Panc1 (cell line): ENCODE data around the gene AMBP. TPM values are rescaled to one million over a fixed set of nuclear protein-coding genes. Genes with fewer than 3 reads are reported as not detected.

ENCODE experiments used
- ATAC-seq: fragments of 200-7000 bp; cut with Tn5 transposase; 2 replicates; pipeline ENCODE4 v1.9.1; 2020; ENCODE audit warnings: mild to moderate bottlenecking, moderate library complexity
- BruUV-seq: library from RNA; stranded (reverse); fragments of 400-500 nt; replicated peaks from 2 replicates; lab custom pipeline; 2021; lab: Mats Ljungman, UMichigan
- CTCF ChIA-PET: fragments of 300-600 bp; sonication (Branson Sonifier 250); formaldehyde crosslinking; loops from one replicate; lab custom pipeline; 2022; ENCODE audit warnings: antibody characterized with exemption; lab: Charles Lee
- POLR2A ChIA-PET: fragments of 300-600 bp; sonication (Branson Sonifier 250); formaldehyde crosslinking; loops from one replicate; lab custom pipeline; 2022; ENCODE audit warnings: antibody characterized with exemption; lab: Charles Lee
- DNase-seq: peaks from one replicate; pipeline ENCODE4 v3.0.0-alpha.2; 2010; ENCODE audit warnings: low read depth, low spot score
- H3K27ac ChIP-seq: 2 replicates; pipeline ENCODE4 v1.5.1; 2011; ENCODE audit warnings: mild to moderate bottlenecking, low read length, inconsistent platforms
- H3K27me3 ChIP-seq: fragments of 200-500 bp; sonication (Bioruptor generic); 2 replicates; pipeline ENCODE4 v1.6.0; 2014; ENCODE audit warnings: low read length, inconsistent platforms; ENCODE audit not compliant: control insufficient read depth, insufficient read depth
- H3K36me3 ChIP-seq: fragments of 200-500 bp; sonication (Bioruptor generic); 2 replicates; pipeline ENCODE4 v1.5.1; 2014; ENCODE audit warnings: inconsistent platforms, mild to moderate bottlenecking, low read length, moderate library complexity; ENCODE audit not compliant: control insufficient read depth, insufficient read depth
- H3K4me1 ChIP-seq: 2 replicates; pipeline ENCODE4 v1.5.1; 2011; ENCODE audit warnings: inconsistent platforms, mild to moderate bottlenecking, low read length, moderate library complexity; ENCODE audit not compliant: control insufficient read depth, insufficient read depth
- H3K4me3 ChIP-seq, 2 experiments: 2 replicates each; pipeline ENCODE4 v1.5.1; 2011 to 2012; ENCODE audit warnings: low read depth in 2 of 2, low read length in 2 of 2, mild to moderate bottlenecking in 2 of 2, inconsistent platforms in 1 of 2, moderate library complexity in 1 of 2
- H3K9me3 ChIP-seq: fragments of 200-500 bp; sonication (Bioruptor generic); 2 replicates; pipeline ENCODE4 v1.5.1; 2014; ENCODE audit warnings: low read depth, mild to moderate bottlenecking, inconsistent platforms, low read length, moderate library complexity; ENCODE audit not compliant: control insufficient read depth, insufficient read depth
- CTCF ChIP-seq: fragments of 450-650 bp; IDR thresholded peaks from 2 replicates; pipeline ENCODE4 v1.5.1; 2017; ENCODE audit warnings: mild to moderate bottlenecking
- POLR2AphosphoS5 ChIP-seq: IDR thresholded peaks from 2 replicates; pipeline ENCODE4 v1.6.1; 2012; ENCODE audit warnings: mild to moderate bottlenecking, low read depth, low read length, moderate library complexity
- REST ChIP-seq, 2 experiments: IDR thresholded peaks; 2 replicates each; pipeline ENCODE4 v1.6.1; 2011 to 2012; ENCODE audit warnings: low read depth in 2 of 2, control low read depth in 1 of 2, low read length in 1 of 2, mild to moderate bottlenecking in 1 of 2, moderate library complexity in 1 of 2; ENCODE audit not compliant: insufficient read depth in 1 of 2
- SIN3A ChIP-seq: IDR thresholded peaks from 2 replicates; pipeline ENCODE4 v1.6.1; 2012; ENCODE audit warnings: low read depth, mild to moderate bottlenecking, low read length, moderate library complexity, borderline replicate concordance; ENCODE audit not compliant: insufficient read depth
- TCF7L2 ChIP-seq: IDR thresholded peaks from 2 replicates; pipeline ENCODE4 v1.6.1; 2011; ENCODE audit warnings: mild to moderate bottlenecking, low read depth, low read length, inconsistent platforms
- in situ Hi-C: cut with HindIII; loops from 2 replicates; pipeline ENCODE4 v1.10.0; 2016; ENCODE audit warnings: low sequenced_read_pairs, low pct_unique_long_range_greater_than_20kb
- intact Hi-C: fragments of 100-400 bp; cut with micrococcal nuclease; formaldehyde crosslinking; loops from one replicate; pipeline ENCODE4 v1.10.0; 2022; ENCODE audit not compliant: unreplicated experiment
- total RNA-seq: library from RNA; stranded (reverse); gene quantifications from one replicate; pipeline ENCODE4 v1.2.1, GENCODE V29; 2021; ENCODE audit not compliant: unreplicated experiment

The AMBP gene
- total RNA-seq, 1 experiment from 2014 or later, result 1.7 TPM

- Histone ChIP-seq H3K27me3 (0 out of 2 replicates have a peak, but pooled peaks cover 2% of the 10 kb centered on the region), H3K4me3 (no peak overlapping the region), H3K36me3 (no peaks in the 10 kb centered on the region), H3K27ac (no peak overlapping the region), H3K9me3 (no peaks in the 10 kb centered on the region), H3K4me1 (no peaks in the 10 kb centered on the region)
- CTCF ChIA-PET, result no interaction called here
- no TSS peak for BruUV-seq
- POLR2A ChIA-PET, result no interaction called here
- intact Hi-C loops (no loop called here), in situ Hi-C loops (no loop called here)
- no peak for TF ChIP-seq REST (IDR thresholded peaks at IDR 0.05; ENCODE audit: insufficient read depth in 1 of 2, low read depth in 2 of 2, low read length in 1 of 2)
- no peak for TF ChIP-seq TCF7L2
- no peak for TF ChIP-seq SIN3A
- no peak for TF ChIP-seq POLR2AphosphoS5
- TF ChIP-seq CTCF, result no peak
- DNase-seq (no peak), ATAC-seq (no peak)
Measured at GRCh38 chr9:114070188-114071103, 7.7 kb downstream of the AMBP start.

- in situ Hi-C loops, result no loop called here
- no peak for DNase-seq
- intact Hi-C loops, result no loop called here
Measured at GRCh38 chr9:114069476-114070187, 8.5 kb downstream of the AMBP start.

More at GRCh38 chr9:114069476-114070187, 8.5 kb downstream of the AMBP start:
- ChIA-PET POLR2A (no interaction called here), CTCF (no interaction called here)
- no TSS peak for BruUV-seq
- Histone ChIP-seq H3K36me3 (no peaks in the 10 kb centered on the region), H3K4me1 (no peaks in the 10 kb centered on the region), H3K9me3 (no peaks in the 10 kb centered on the region), H3K4me3 (no peak overlapping the region), H3K27me3 (0 out of 2 replicates have a peak, but pooled peaks cover 2% of the 10 kb centered on the region), H3K27ac (no peak overlapping the region)
- no peak for TF ChIP-seq REST (IDR thresholded peaks at IDR 0.05; ENCODE audit: insufficient read depth in 1 of 2, low read depth in 2 of 2, low read length in 1 of 2)
- TF ChIP-seq SIN3A, result no peak
- no peak for TF ChIP-seq TCF7L2
- no peak for TF ChIP-seq CTCF
- TF ChIP-seq POLR2AphosphoS5, result no peak
- no peak for ATAC-seq
